Glutamatergic neuron (in vitro differentiated cells): ENCODE results near the gene SCRT2. TPM values are rescaled to one million over a fixed set of nuclear protein-coding genes. Genes with fewer than 3 reads are reported as not detected.

ENCODE experiments used
- DNase-seq: peaks from one replicate; pipeline ENCODE4 v3.0.0; 2022
- H3K27ac Mint-ChIP-seq: one replicate; pipeline ENCODE4 v1.8.0; 2020; ENCODE audit warnings: mild to moderate bottlenecking, mixed read lengths, inconsistent platforms; ENCODE audit not compliant: unreplicated experiment
- H3K27me3 Mint-ChIP-seq: one replicate; pipeline ENCODE4 v1.8.0; 2020; ENCODE audit warnings: mild to moderate bottlenecking, moderate library complexity, mixed read lengths, inconsistent platforms; ENCODE audit not compliant: unreplicated experiment
- H3K36me3 Mint-ChIP-seq: one replicate; pipeline ENCODE4 v1.8.0; 2020; ENCODE audit warnings: mild to moderate bottlenecking, mixed read lengths, inconsistent platforms; ENCODE audit not compliant: unreplicated experiment
- H3K4me1 Mint-ChIP-seq: one replicate; pipeline ENCODE4 v1.8.0; 2020; ENCODE audit warnings: mild to moderate bottlenecking, low read depth, mixed read lengths, inconsistent platforms; ENCODE audit not compliant: unreplicated experiment
- H3K4me3 Mint-ChIP-seq: one replicate; pipeline ENCODE4 v1.8.0; 2020; ENCODE audit warnings: mild to moderate bottlenecking, mixed read lengths, inconsistent platforms; ENCODE audit not compliant: unreplicated experiment
- H3K9me3 Mint-ChIP-seq: one replicate; pipeline ENCODE4 v1.8.0; 2020; ENCODE audit warnings: mild to moderate bottlenecking, moderate library complexity, mixed read lengths, inconsistent platforms; ENCODE audit not compliant: unreplicated experiment
- total RNA-seq: library from RNA; stranded (reverse); fragmentation: NEBNext Ultra II Directional; extraction: Animal tissue kit (Norgen Biotek cat#: 25700); gene quantifications from one replicate; pipeline ENCODE4 v1.2.1, GENCODE V29; 2021; ENCODE audit not compliant: unreplicated experiment
- TF ChIP-seq, protein P1 (sequence below): fragments of 200-600 bp; sonication (generic); IDR thresholded peaks from one replicate; pipeline ENCODE4 v1.5.0; 2021; ENCODE audit not compliant: partially characterized antibody, unreplicated experiment

Gene SCRT2
- total RNA-seq, 1 donor from 2014 or later, result 28.0 TPM

DNA sequence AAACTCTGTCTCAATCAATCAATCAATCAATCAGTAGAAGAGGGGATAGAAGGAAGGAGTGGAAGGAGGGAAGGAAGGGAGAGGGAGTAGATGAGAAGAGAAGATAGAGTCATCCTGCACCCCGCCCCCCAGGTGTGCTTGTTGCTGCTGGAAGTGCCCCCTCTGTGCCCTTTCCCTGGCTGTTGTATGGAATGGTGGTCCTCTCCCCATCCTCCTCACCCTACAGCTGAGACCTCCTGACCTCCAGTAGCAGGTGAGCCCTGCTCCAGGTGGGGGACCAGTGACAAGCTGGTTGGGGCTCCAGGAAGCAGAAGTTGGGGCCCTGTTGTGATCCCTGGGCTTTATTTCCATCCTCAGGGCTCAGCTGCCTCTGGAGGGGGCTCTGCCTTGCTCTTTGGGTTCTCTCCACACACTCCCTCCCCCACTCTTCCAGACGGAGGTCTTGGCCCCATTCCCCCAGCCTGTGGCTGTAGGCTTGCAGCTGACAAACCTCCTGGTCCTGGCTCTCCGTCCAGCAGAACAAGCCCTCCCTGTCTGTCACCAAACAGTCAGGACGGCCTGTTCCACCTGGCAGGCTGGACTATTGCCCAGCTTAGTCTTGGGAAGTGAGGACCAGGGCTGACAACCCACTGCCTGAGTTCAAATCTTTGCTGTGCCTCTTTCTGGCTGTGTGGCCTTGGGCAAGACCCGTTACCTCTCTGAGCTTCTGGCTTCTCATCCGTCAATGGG lies 26.0 kb upstream of the SCRT2 start:
- no peak overlapping the region for H3K27ac Mint-ChIP-seq
- no peaks in the 10 kb centered on the region for H3K36me3 Mint-ChIP-seq
- H3K27me3 Mint-ChIP-seq, result peaks cover 2% of the 10 kb centered on the region
- H3K4me3 Mint-ChIP-seq, result no peak overlapping the region
- H3K4me1 Mint-ChIP-seq, result peaks cover 18% of the 10 kb centered on the region
- TF ChIP-seq, protein P1, sequence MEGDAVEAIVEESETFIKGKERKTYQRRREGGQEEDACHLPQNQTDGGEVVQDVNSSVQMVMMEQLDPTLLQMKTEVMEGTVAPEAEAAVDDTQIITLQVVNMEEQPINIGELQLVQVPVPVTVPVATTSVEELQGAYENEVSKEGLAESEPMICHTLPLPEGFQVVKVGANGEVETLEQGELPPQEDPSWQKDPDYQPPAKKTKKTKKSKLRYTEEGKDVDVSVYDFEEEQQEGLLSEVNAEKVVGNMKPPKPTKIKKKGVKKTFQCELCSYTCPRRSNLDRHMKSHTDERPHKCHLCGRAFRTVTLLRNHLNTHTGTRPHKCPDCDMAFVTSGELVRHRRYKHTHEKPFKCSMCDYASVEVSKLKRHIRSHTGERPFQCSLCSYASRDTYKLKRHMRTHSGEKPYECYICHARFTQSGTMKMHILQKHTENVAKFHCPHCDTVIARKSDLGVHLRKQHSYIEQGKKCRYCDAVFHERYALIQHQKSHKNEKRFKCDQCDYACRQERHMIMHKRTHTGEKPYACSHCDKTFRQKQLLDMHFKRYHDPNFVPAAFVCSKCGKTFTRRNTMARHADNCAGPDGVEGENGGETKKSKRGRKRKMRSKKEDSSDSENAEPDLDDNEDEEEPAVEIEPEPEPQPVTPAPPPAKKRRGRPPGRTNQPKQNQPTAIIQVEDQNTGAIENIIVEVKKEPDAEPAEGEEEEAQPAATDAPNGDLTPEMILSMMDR, result no peak
- peaks cover 8% of the 10 kb centered on the region for H3K9me3 Mint-ChIP-seq
- no peak for DNase-seq

DNA sequence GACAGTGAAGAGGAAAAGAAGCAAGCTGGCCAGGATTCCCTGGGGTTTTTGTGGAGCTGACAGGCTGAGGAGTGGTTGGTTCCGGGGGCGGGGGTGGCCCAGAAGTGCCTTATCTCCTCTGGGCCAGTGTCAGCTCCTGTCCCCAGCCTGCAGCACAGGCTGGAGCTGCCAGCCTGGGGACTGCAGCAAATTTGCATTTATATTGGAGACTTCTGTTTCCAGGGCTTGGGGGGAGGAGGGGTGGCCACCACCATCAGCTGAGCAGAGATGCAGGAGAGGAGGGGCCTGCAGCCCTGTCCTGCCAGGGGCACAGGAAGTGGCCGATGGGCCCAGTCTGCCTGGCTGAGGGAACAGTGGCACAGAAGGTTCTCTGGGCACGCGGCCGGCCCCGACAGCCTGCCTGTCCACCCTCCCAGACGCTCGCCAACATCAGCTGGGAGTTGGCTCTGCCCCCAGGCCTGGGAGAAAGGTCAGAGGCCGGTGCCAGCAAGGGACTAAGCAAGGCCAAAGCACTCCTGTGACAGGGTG lies 24.3 kb upstream of the SCRT2 start:
- peaks cover 18% of the 10 kb centered on the region for H3K4me1 Mint-ChIP-seq
- H3K27ac Mint-ChIP-seq, result peak overlapping the region; percentile 62
- peaks cover 2% of the 10 kb centered on the region for H3K27me3 Mint-ChIP-seq
- peak overlapping the region; percentile 15 for H3K4me3 Mint-ChIP-seq
- peak; percentile 63 for DNase-seq
- no peaks in the 10 kb centered on the region for H3K36me3 Mint-ChIP-seq
- TF ChIP-seq, protein P1, result no peak
- peaks cover 5% of the 10 kb centered on the region for H3K9me3 Mint-ChIP-seq

DNA sequence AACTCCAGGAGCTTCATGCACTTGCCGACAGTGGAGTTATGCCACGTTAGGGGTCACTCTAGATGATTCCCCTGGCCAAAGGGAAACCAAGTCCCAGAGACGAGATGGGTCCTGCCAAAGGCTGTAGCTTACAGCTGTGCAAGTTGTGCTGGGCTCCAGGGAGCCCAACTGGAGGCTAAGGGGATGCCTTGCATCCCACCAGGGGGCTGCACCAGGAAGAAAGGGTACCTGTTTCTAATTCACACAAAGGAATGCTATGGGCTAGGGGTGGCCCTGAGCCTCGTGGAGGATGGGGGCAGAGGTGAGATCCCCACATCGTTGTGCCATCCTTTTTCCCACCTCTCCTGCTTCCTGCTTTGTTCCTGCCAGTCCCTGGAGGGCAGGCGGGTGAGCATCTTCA lies 23.7 kb upstream of the SCRT2 start:
- Mint-ChIP-seq H3K27me3 (peaks cover 2% of the 10 kb centered on the region), H3K4me3 (peak overlapping the region; percentile 20), H3K36me3 (no peaks in the 10 kb centered on the region), H3K9me3 (peaks cover 5% of the 10 kb centered on the region), H3K4me1 (peaks cover 18% of the 10 kb centered on the region), H3K27ac (peak overlapping the region; percentile 62)
- DNase-seq, result no peak
- TF ChIP-seq, protein P1, result no peak

DNA sequence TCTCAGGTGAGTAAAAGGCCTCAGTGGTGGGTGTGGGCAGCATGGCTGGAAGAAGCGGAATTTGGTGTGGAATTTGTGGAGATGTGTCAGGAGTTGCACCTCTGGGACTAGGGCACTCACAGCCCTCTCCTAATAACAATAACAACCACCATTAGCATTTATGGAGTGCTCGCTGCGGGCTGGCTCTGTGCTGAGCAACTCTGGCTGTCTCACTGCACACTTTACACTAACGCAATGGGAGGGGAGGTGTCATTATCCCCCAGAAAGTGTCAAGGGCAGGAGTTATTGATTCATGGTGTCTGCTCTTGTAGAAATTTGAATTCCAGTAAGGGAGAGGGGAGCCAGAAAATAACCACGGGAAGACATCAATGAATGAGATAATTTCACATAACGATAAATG lies 22.7 kb upstream of the SCRT2 start:
- H3K4me1 Mint-ChIP-seq, result peaks cover 18% of the 10 kb centered on the region
- no peak for DNase-seq
- peaks cover 2% of the 10 kb centered on the region for H3K36me3 Mint-ChIP-seq
- H3K27ac Mint-ChIP-seq, result peak overlapping the region; percentile 48
- peaks cover 2% of the 10 kb centered on the region for H3K27me3 Mint-ChIP-seq
- TF ChIP-seq, protein P1, result no peak
- H3K4me3 Mint-ChIP-seq, result peak overlapping the region; percentile 12
- H3K9me3 Mint-ChIP-seq, result peaks cover 3% of the 10 kb centered on the region

DNA sequence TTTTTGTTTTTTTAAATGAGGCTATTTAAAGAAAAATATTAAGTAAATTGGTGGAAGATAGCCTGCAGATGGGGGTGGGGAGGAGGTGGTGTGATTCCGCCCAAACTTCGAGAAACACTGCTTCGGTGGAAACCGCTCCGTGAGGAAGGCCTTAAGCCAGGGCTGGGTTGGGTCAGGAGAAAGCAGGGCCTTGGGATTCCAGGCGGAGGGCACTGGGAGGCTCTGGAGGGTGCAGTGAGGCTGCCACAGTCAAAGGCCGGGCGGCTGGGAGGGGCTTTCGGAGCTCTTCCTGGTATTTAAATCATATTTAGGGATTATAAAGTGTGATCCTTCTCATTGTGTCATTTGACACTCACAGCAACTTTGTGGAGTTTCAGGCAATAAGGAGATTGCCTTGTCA lies 22.2 kb upstream of the SCRT2 start:
- H3K9me3 Mint-ChIP-seq, result peaks cover 1% of the 10 kb centered on the region
- peaks cover 18% of the 10 kb centered on the region for H3K4me1 Mint-ChIP-seq
- no peak for DNase-seq
- H3K4me3 Mint-ChIP-seq, result no peak overlapping the region
- H3K36me3 Mint-ChIP-seq, result peaks cover 5% of the 10 kb centered on the region
- no peak overlapping the region for H3K27ac Mint-ChIP-seq
- peaks cover 2% of the 10 kb centered on the region for H3K27me3 Mint-ChIP-seq
- TF ChIP-seq, protein P1, result no peak
